ENCODE measurements around the gene OFD1. TPM values are rescaled to one million over a fixed set of nuclear protein-coding genes. Genes with fewer than 3 reads are reported as not detected.

Gene OFD1
- polyA plus RNA-seq, 1 of the 3 experiments (the other 2 are of a cell fraction), result 13.4 TPM

- Histone ChIP-seq H3K27me3 (ENCODE audit: insufficient read depth) (no peaks in the 10 kb centered on the region), H3K4me1 (ENCODE audit: control insufficient read depth in 1 of 2, insufficient read depth in 2 of 2, low read depth in 1 of 2, low read length in 1 of 2) (no peaks in the 10 kb centered on the region), H3K27ac (ENCODE audit: low read depth in 2 of 2, low read length in 1 of 2) (no peak overlapping the region), H3K4me3 (ENCODE audit: low read depth in 2 of 2, low read length in 1 of 2) (no peak overlapping the region), H3K9ac (no peak overlapping the region), H3K4me2 (no peak overlapping the region), H4K20me1 (ENCODE audit: insufficient read depth) (no peaks in the 10 kb centered on the region), H2AFZ (ENCODE audit: low read depth) (no peak overlapping the region), H3K9me3 (no peaks in the 10 kb centered on the region), H3K9me2 (no peaks in the 10 kb centered on the region), H3K79me2 (ENCODE audit: insufficient read depth) (peaks cover 40% of the 10 kb centered on the region; the same call in 1 of the 2 replicates), H3F3A (replicated peaks; ENCODE audit: insufficient read depth) (peaks cover 5% of the 10 kb centered on the region), H3K36me3 (replicated peaks in 1 of 2; ENCODE audit: control insufficient read depth in 1 of 2, insufficient read depth in 2 of 2, low read length in 1 of 2) (peaks cover 54 to 67% of the 10 kb centered on the region in 2 experiments)
- ChIA-PET POLR2A (interaction anchor here (0.5 kb wide), 1 partner anchor 14 kb away, joined by 3 read pairs; no protein-coding TSS in a partner anchor), CTCF (interaction anchor here (0.7 to 1.4 kb wide), 3 partner anchors 20 to 316 kb away, joined by 3 to 4 read pairs (median 3); no protein-coding TSS in a partner anchor)
- TF ChIP-seq POLR2AphosphoS5 (IDR thresholded peaks at IDR 0.05; ENCODE audit: low read depth, low read length) (no peak), ELF1 (IDR thresholded peaks at IDR 0.05) (no peak), SIN3A (IDR thresholded peaks at IDR 0.05; ENCODE audit: borderline replicate concordance, low read depth, low read length) (no peak), RAD21 (IDR thresholded peaks at IDR 0.05; ENCODE audit: low read length) (no peak), YY1 (IDR thresholded peaks at IDR 0.05; ENCODE audit: low read depth) (no peak), TAF1 (IDR thresholded peaks at IDR 0.05; ENCODE audit: borderline replicate concordance, low read depth, low read length) (no peak), TEAD4 (IDR thresholded peaks at IDR 0.05; ENCODE audit: borderline replicate concordance, insufficient read depth) (no peak), NRF1 (IDR thresholded peaks at IDR 0.05; ENCODE audit: low read depth, low read length) (no peak), GABPA (IDR thresholded peaks at IDR 0.05; ENCODE audit: low read depth) (no peak), RFX5 (IDR thresholded peaks at IDR 0.05; ENCODE audit: low read length) (no peak), FOSL2 (IDR thresholded peaks at IDR 0.05; ENCODE audit: borderline replicate concordance, low read depth) (no peak), ZBTB33 (IDR thresholded peaks at IDR 0.05; ENCODE audit: borderline replicate concordance, low read depth) (no peak), MXI1 (IDR thresholded peaks at IDR 0.05; ENCODE audit: low read depth, low read length) (no peak), RXRA (IDR thresholded peaks at IDR 0.05; ENCODE audit: borderline replicate concordance, low read depth) (no peak), NFIC (IDR thresholded peaks at IDR 0.05; ENCODE audit: borderline replicate concordance) (no peak), EP300 (IDR thresholded peaks at IDR 0.05; ENCODE audit: borderline replicate concordance in 1 of 2, low read depth in 1 of 2, low read length in 1 of 2) (no peak), CHD2 (IDR thresholded peaks at IDR 0.05; ENCODE audit: low read length, partially characterized antibody) (no peak)
- DNase-seq, result no peak
- 98% methylated on average over 9 of the region's 9 CpGs for WGBS (ENCODE audit: low lambda C conversion rate)
Measured at GRCh38 chrX:13716455-13716854, 18.1 kb upstream of the OFD1 start.

GRCh38 chrX:13716905-13717304 is 17.6 kb upstream of the OFD1 start:
- H3F3A ChIP-seq (replicated peaks; ENCODE audit: insufficient read depth), result peaks cover 5% of the 10 kb centered on the region
- no peak for DNase-seq
- H3K4me1 ChIP-seq (ENCODE audit: control insufficient read depth in 1 of 2, insufficient read depth in 2 of 2, low read depth in 1 of 2, low read length in 1 of 2), result no peaks in the 10 kb centered on the region
- POLR2A ChIA-PET, result interaction anchor here (0.5 kb wide), 1 partner anchor 13 kb away, joined by 3 read pairs; no protein-coding TSS in a partner anchor
- no peak overlapping the region for H3K9ac ChIP-seq
- H3K4me2 ChIP-seq, result no peak overlapping the region
- H3K9me3 ChIP-seq, result no peaks in the 10 kb centered on the region
- no peaks in the 10 kb centered on the region for H3K27me3 ChIP-seq (ENCODE audit: insufficient read depth)
- no peaks in the 10 kb centered on the region for H3K9me2 ChIP-seq
- H3K4me3 ChIP-seq (ENCODE audit: low read depth in 2 of 2, low read length in 1 of 2), result no peak overlapping the region
- CTCF ChIA-PET, result interaction anchor here (1.4 kb wide), 1 partner anchor 21 kb away, joined by 4 read pairs; no protein-coding TSS in a partner anchor
- H3K27ac ChIP-seq (ENCODE audit: low read depth in 2 of 2, low read length in 1 of 2), result no peak overlapping the region
- H3K79me2 ChIP-seq (ENCODE audit: insufficient read depth), result peaks cover 41% of the 10 kb centered on the region; the same call in 1 of the 2 replicates
- no peak overlapping the region for H2AFZ ChIP-seq (ENCODE audit: low read depth)
- H3K36me3 ChIP-seq (replicated peaks in 1 of 2; ENCODE audit: control insufficient read depth in 1 of 2, insufficient read depth in 2 of 2, low read length in 1 of 2), result peaks cover 49 to 63% of the 10 kb centered on the region in 2 experiments
- H4K20me1 ChIP-seq (ENCODE audit: insufficient read depth), result no peaks in the 10 kb centered on the region
- 98% methylated on average over 5 of the region's 6 CpGs for WGBS (ENCODE audit: low lambda C conversion rate)
- no peak for TF ChIP-seq FOXJ3 (CRISPR knock-in tag; IDR thresholded peaks at IDR 0.05)
- no peak for TF ChIP-seq SMC3 (IDR thresholded peaks at IDR 0.05; ENCODE audit: low read depth, low read length)
- no peak for TF ChIP-seq EP300 (IDR thresholded peaks at IDR 0.05; ENCODE audit: borderline replicate concordance in 1 of 2, low read depth in 1 of 2, low read length in 1 of 2)
- no peak for TF ChIP-seq RCOR1 (IDR thresholded peaks at IDR 0.05; ENCODE audit: low read length)
- TF ChIP-seq GATA2 (CRISPR knock-in tag; IDR thresholded peaks at IDR 0.05), result no peak
- no peak for TF ChIP-seq IRF3 (IDR thresholded peaks at IDR 0.05; ENCODE audit: low read depth, low read length)
- TF ChIP-seq ZBTB33 (IDR thresholded peaks at IDR 0.05; ENCODE audit: borderline replicate concordance, low read depth), result no peak
